Neural cell (in vitro differentiated cells): ENCODE results near the gene C11orf16. TPM values are rescaled to one million over a fixed set of nuclear protein-coding genes. Genes with fewer than 3 reads are reported as not detected.
"Not testable (repeated sequence)": the region's sequence is repeated elsewhere in the genome, so short reads cannot be mapped to it uniquely, and the experiment has no call there.

Experiments used
- H2AFZ ChIP-seq: fragments of 200-600, 300-800 bp; sonication (generic), shearing (Covaris generic); 2 replicates; pipeline ENCODE4 v1.6.0; 2014; ENCODE audit warnings: low read depth, mild to moderate bottlenecking, antibody characterized with exemption, low read length, moderate library complexity
- H3F3A ChIP-seq: fragments of 200-600 bp; shearing (Covaris generic); 2 replicates; pipeline ENCODE4 v1.6.1; 2016; ENCODE audit warnings: mild to moderate bottlenecking, moderate library complexity, mixed read lengths, antibody characterized with exemption, low read length; ENCODE audit not compliant: insufficient read depth, poor library complexity, severe bottlenecking
- H3K27ac ChIP-seq: fragments of 200-600, 300-800 bp; sonication (generic), shearing (Covaris generic); 2 replicates; pipeline ENCODE4 v1.5.1; 2014; ENCODE audit warnings: mild to moderate bottlenecking, low read length, moderate library complexity
- H3K27me3 ChIP-seq: fragments of 300-800, 200-600 bp; sonication (generic), shearing (Covaris generic); 2 replicates; pipeline ENCODE4 v1.6.0; 2014; ENCODE audit warnings: mild to moderate bottlenecking, low read depth, low read length, moderate library complexity; ENCODE audit not compliant: insufficient read depth
- H3K36me3 ChIP-seq: fragments of 300-800, 200-600 bp; sonication (generic), shearing (Covaris generic); 2 replicates; pipeline ENCODE4 v1.5.1; 2014; ENCODE audit warnings: mild to moderate bottlenecking, antibody characterized with exemption, low read length, moderate library complexity; ENCODE audit not compliant: insufficient read depth
- H3K4me2 ChIP-seq: fragments of 300-800, 200-600 bp; sonication (generic), shearing (Covaris generic); 2 replicates; pipeline ENCODE4 v1.6.0; 2014; ENCODE audit warnings: mild to moderate bottlenecking, low read length
- H3K4me3 ChIP-seq: fragments of 300-800, 200-600 bp; sonication (generic), shearing (Covaris generic); 2 replicates; pipeline ENCODE4 v1.5.1; 2014; ENCODE audit warnings: mild to moderate bottlenecking, low read length, moderate library complexity
- H3K79me2 ChIP-seq: fragments of 200-600 bp; shearing (Covaris generic); replicated peaks from 2 replicates; pipeline ENCODE4 v1.6.0; 2014; ENCODE audit warnings: mild to moderate bottlenecking, low read length, moderate library complexity; ENCODE audit not compliant: insufficient read depth
- H3K9ac ChIP-seq: fragments of 300-800, 200-600 bp; sonication (generic), shearing (Covaris generic); 2 replicates; pipeline ENCODE4 v1.6.1; 2016; ENCODE audit warnings: mild to moderate bottlenecking, low read length, mixed read lengths
- H3K9me2 ChIP-seq: fragments of 200-600 bp; shearing (Covaris generic); 2 replicates; pipeline ENCODE4 v1.6.1; 2016; ENCODE audit warnings: mild to moderate bottlenecking, low read length, mixed read lengths; ENCODE audit not compliant: insufficient read depth
- H3K9me3 ChIP-seq: fragments of 200-600, 300-800 bp; sonication (generic), shearing (Covaris generic); 2 replicates; pipeline ENCODE4 v1.6.1; 2016; ENCODE audit warnings: mild to moderate bottlenecking, mixed run types, low read length, moderate library complexity, mixed read lengths
- H4K20me1 ChIP-seq: fragments of 200-600 bp; shearing (Covaris generic); 2 replicates; pipeline ENCODE4 v1.6.1; 2016; ENCODE audit warnings: mild to moderate bottlenecking, mixed run types; ENCODE audit not compliant: insufficient read depth
- EP300 ChIP-seq: fragments of 450-650 bp; conservative IDR thresholded peaks from 2 replicates; pipeline ENCODE4 v1.6.1; 2014; ENCODE audit warnings: antibody characterized with exemption, mild to moderate bottlenecking, moderate library complexity; ENCODE audit not compliant: poor library complexity, severe bottlenecking
- EZH2 ChIP-seq: fragments of 200-600, 300-800 bp; shearing (Covaris generic), sonication (generic); IDR thresholded peaks from 2 replicates; pipeline ENCODE4 v1.6.1; 2014; ENCODE audit warnings: antibody characterized with exemption, low read length, borderline replicate concordance, mild to moderate bottlenecking; ENCODE audit not compliant: insufficient read depth, poor library complexity, severe bottlenecking
- MXI1 ChIP-seq: fragments of 450-650 bp; conservative IDR thresholded peaks from 2 replicates; pipeline ENCODE4 v1.6.1; 2014; ENCODE audit warnings: antibody characterized with exemption, mild to moderate bottlenecking; ENCODE audit not compliant: poor library complexity, severe bottlenecking
- POLR2AphosphoS5 ChIP-seq: IDR thresholded peaks from 2 replicates; pipeline ENCODE4 v1.6.1; 2012
- RAD21 ChIP-seq: fragments of 450-650 bp; conservative IDR thresholded peaks from 2 replicates; pipeline ENCODE4 v1.6.1; 2014; ENCODE audit warnings: antibody characterized with exemption, mild to moderate bottlenecking, moderate library complexity
- SMC3 ChIP-seq: fragments of 450-650 bp; conservative IDR thresholded peaks from 2 replicates; pipeline ENCODE4 v1.6.1; 2014; ENCODE audit warnings: antibody characterized with exemption, mild to moderate bottlenecking, moderate library complexity; ENCODE audit not compliant: poor library complexity
- TAF1 ChIP-seq: IDR thresholded peaks from 2 replicates; pipeline ENCODE4 v1.6.1; 2012; ENCODE audit warnings: low read depth
- polyA minus RNA-seq: library from RNA; depleted of rRNA, polyadenylated mRNA; stranded (reverse); fragments of >200 nt; gene quantifications from 2 replicates; pipeline ENCODE4 v1.2.3, GENCODE V29; 2014
- polyA plus RNA-seq: library from polyadenylated mRNA; depleted of rRNA; stranded (reverse); fragments of >200 nt; gene quantifications from 2 replicates; pipeline ENCODE4 v1.2.3, GENCODE V29; 2014
- TF ChIP-seq, protein P1 (sequence below): fragments of 450-650 bp; IDR thresholded peaks from 2 replicates; pipeline ENCODE4 v1.5.1; 2014; ENCODE audit warnings: antibody characterized with exemption, mild to moderate bottlenecking, moderate library complexity; ENCODE audit not compliant: poor library complexity, severe bottlenecking
- TF ChIP-seq, protein P2 (sequence below): IDR thresholded peaks from 2 replicates; pipeline ENCODE4 v1.6.1; 2012; ENCODE audit warnings: borderline replicate concordance

Gene C11orf16, protein sequence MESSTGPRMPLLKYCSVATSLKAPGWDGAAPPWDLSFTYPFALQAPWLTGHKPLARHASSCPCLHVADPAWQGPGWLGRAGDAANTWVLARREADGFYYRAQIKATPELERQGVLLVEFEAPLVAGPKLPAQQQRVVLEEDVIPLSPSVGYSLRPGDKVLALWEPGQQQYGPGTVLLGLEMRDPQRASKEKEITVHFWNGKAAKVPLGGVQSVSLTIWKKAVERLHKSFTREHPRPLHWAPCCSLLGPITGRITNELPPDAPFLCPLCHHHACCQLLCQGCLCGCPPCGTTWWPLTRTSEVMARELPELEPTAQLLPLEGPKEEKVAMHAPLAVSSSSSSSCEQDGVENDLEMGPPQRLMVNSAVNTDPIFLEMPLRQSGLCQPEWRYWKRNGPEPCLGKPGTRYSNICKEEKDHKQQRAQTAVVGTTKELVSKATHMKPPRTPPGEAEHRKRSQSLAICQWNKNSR
- polyA plus RNA-seq (not detected in 2 replicates), polyA minus RNA-seq (not detected in 2 replicates)

DNA sequence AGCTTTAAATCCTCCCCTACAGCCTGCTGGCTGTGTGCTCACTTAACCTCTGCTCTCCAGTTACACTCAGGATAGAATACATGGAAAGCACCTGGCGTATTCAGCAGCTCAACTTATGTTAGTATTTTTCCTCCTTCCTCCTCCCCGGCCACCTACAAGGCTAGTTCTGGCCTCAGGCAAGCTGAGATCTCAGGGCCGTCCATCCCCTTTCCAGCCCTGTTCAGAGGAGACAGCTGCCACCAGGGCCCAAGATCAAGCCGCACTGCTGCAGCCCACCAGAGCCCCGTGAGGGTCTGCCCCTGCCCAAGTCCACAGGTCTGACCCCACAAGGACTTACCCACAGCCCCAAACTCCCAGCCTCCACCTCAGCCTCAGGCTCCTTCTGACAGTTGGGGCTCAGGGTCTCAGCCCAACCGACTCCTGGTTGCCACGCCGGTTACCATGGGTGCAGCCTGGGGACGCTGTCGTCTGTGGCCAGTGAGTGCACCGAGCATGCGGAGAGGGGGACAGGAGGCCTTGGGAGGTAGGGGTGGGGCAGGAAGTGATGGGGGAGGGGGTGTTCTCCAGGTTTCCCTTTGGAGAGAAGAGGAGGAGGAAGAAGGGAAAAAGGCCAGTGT, at the start of gene C11orf16:
TSS of gene C11orf16 (minus strand) at position 384 of the 617 bp plus-strand sequence. CDS start 639 bp downstream, outside the sequence.
- H3K36me3 ChIP-seq = no peaks in the 10 kb centered on the region
- no peaks in the 10 kb centered on the region for H3K27me3 ChIP-seq
- H3K9me3 ChIP-seq = no peaks in the 10 kb centered on the region
- no peak within 1 kb of the TSS for H3K27ac ChIP-seq
- H3K9ac ChIP-seq = no peak within 1 kb of the TSS
- no peaks in the 10 kb centered on the region for H4K20me1 ChIP-seq
- no peaks in the 10 kb centered on the region for H3K9me2 ChIP-seq
- H3K4me2 ChIP-seq = no peak within 1 kb of the TSS
- no peaks in the 10 kb centered on the region for H3F3A ChIP-seq
- TF ChIP-seq, protein P1, sequence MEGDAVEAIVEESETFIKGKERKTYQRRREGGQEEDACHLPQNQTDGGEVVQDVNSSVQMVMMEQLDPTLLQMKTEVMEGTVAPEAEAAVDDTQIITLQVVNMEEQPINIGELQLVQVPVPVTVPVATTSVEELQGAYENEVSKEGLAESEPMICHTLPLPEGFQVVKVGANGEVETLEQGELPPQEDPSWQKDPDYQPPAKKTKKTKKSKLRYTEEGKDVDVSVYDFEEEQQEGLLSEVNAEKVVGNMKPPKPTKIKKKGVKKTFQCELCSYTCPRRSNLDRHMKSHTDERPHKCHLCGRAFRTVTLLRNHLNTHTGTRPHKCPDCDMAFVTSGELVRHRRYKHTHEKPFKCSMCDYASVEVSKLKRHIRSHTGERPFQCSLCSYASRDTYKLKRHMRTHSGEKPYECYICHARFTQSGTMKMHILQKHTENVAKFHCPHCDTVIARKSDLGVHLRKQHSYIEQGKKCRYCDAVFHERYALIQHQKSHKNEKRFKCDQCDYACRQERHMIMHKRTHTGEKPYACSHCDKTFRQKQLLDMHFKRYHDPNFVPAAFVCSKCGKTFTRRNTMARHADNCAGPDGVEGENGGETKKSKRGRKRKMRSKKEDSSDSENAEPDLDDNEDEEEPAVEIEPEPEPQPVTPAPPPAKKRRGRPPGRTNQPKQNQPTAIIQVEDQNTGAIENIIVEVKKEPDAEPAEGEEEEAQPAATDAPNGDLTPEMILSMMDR = no peak
- TF ChIP-seq POLR2AphosphoS5 (no peak), EZH2 (no peak), RAD21 (no peak)
- TF ChIP-seq, protein P2, sequence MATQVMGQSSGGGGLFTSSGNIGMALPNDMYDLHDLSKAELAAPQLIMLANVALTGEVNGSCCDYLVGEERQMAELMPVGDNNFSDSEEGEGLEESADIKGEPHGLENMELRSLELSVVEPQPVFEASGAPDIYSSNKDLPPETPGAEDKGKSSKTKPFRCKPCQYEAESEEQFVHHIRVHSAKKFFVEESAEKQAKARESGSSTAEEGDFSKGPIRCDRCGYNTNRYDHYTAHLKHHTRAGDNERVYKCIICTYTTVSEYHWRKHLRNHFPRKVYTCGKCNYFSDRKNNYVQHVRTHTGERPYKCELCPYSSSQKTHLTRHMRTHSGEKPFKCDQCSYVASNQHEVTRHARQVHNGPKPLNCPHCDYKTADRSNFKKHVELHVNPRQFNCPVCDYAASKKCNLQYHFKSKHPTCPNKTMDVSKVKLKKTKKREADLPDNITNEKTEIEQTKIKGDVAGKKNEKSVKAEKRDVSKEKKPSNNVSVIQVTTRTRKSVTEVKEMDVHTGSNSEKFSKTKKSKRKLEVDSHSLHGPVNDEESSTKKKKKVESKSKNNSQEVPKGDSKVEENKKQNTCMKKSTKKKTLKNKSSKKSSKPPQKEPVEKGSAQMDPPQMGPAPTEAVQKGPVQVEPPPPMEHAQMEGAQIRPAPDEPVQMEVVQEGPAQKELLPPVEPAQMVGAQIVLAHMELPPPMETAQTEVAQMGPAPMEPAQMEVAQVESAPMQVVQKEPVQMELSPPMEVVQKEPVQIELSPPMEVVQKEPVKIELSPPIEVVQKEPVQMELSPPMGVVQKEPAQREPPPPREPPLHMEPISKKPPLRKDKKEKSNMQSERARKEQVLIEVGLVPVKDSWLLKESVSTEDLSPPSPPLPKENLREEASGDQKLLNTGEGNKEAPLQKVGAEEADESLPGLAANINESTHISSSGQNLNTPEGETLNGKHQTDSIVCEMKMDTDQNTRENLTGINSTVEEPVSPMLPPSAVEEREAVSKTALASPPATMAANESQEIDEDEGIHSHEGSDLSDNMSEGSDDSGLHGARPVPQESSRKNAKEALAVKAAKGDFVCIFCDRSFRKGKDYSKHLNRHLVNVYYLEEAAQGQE = no peak
- no peak within 1 kb of the TSS for H3K4me3 ChIP-seq
- no peaks in the 10 kb centered on the region for H3K79me2 ChIP-seq
- H2AFZ ChIP-seq = no peak within 1 kb of the TSS

DNA sequence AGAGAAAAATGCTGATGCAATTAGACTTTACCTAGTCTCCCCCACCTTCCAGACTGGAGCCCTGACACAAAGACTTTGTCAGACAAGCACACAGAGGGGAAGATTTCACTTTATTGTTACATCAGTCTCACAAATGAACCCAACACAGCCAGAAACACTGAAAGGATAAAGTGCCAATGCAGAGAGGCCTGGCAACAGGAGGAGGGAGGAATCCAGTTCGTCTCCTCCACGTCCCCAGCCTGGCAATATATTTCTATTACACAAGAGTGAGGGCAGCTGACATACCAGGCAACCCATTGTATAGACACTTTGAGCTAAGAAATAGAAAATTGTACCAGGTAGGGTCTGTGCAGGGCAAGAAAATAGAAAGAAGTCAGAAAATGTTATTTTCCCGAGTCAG, 47.7 kb upstream of the C11orf16 start:
- Histone ChIP-seq H3K4me3 (no peak overlapping the region), H3F3A (no peaks in the 10 kb centered on the region), H3K4me2 (no peak overlapping the region), H3K36me3 (no peaks in the 10 kb centered on the region), H4K20me1 (no peaks in the 10 kb centered on the region), H3K9me3 (no peaks in the 10 kb centered on the region), H3K27ac (no peak overlapping the region), H3K9me2 (no peaks in the 10 kb centered on the region), H2AFZ (no peak overlapping the region), H3K9ac (no peak overlapping the region), H3K79me2 (no peaks in the 10 kb centered on the region), H3K27me3 (no peaks in the 10 kb centered on the region)
- TF ChIP-seq, protein P1 = no peak
- TF ChIP-seq, protein P2 = no peak
- TF ChIP-seq TAF1 = no peak
- TF ChIP-seq MXI1 = no peak
- no peak for TF ChIP-seq SMC3
- no peak for TF ChIP-seq EP300
- no peak for TF ChIP-seq RAD21
- TF ChIP-seq EZH2 = no peak
- TF ChIP-seq POLR2AphosphoS5 = no peak

DNA sequence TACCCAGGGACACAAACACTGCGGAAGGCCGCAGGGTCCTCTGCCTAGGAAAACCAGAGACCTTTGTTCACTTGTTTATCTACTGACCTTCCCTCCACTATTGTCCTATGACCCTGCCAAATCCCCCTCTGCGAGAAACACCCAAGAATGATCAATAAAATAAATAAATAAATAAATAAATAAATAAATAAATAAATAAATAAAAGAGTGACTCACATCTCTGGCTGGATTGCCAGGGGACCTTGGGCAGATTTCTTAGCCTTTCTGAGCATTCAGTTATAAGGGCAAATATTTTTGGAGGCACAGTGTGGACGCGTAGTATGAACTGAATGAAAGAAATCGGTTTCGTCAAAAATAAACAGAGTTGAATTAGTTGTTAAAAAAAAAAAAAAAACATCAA, 46.6 kb upstream of the C11orf16 start:
- not testable (repeated sequence) for H3K9me2 ChIP-seq, H3K9me3 ChIP-seq, H3F3A ChIP-seq, H3K27me3 ChIP-seq, H3K36me3 ChIP-seq, H3K79me2 ChIP-seq, H4K20me1 ChIP-seq, H2AFZ ChIP-seq, H3K9ac ChIP-seq, H3K4me3 ChIP-seq, H3K27ac ChIP-seq, H3K4me2 ChIP-seq
